Fibroblast of villous mesenchyme (primary cell): Measurements from ENCODE around the gene ZNF776. TPM values are rescaled to one million over a fixed set of nuclear protein-coding genes. Genes with fewer than 3 reads are reported as not detected.

ENCODE experiments used
- DNase-seq: peaks from one replicate; pipeline ENCODE4 v3.0.0-alpha.2; 2010; ENCODE audit warnings: low read depth
- H3K4me3 ChIP-seq: 2 replicates; pipeline ENCODE4 v1.5.1; 2011; ENCODE audit warnings: low read depth, mild to moderate bottlenecking, low read length
- total RNA-seq: library from RNA; depleted of rRNA; stranded (reverse); fragments of >200 nt; gene quantifications from 2 replicates; pipeline ENCODE4 v1.2.3, GENCODE V29; 2012
- TF ChIP-seq, protein P1 (sequence below): IDR thresholded peaks from 2 replicates; pipeline ENCODE4 v1.5.1; 2012; ENCODE audit warnings: low read depth, mild to moderate bottlenecking, low read length; ENCODE audit not compliant: insufficient read depth

The ZNF776 gene
- 11.9 and 14.7 TPM in 2 replicates for total RNA-seq

GRCh38 chr19:57746580-57747471, at the start of gene ZNF776:
TSS of gene ZNF776 (plus strand) at chr19:57746815. CDS start at chr19:57747059, 244 bp downstream.
- DNase-seq: peak; percentile 92
- peak within 1 kb of the TSS; percentile 95 for H3K4me3 ChIP-seq
- TF ChIP-seq, protein P1, sequence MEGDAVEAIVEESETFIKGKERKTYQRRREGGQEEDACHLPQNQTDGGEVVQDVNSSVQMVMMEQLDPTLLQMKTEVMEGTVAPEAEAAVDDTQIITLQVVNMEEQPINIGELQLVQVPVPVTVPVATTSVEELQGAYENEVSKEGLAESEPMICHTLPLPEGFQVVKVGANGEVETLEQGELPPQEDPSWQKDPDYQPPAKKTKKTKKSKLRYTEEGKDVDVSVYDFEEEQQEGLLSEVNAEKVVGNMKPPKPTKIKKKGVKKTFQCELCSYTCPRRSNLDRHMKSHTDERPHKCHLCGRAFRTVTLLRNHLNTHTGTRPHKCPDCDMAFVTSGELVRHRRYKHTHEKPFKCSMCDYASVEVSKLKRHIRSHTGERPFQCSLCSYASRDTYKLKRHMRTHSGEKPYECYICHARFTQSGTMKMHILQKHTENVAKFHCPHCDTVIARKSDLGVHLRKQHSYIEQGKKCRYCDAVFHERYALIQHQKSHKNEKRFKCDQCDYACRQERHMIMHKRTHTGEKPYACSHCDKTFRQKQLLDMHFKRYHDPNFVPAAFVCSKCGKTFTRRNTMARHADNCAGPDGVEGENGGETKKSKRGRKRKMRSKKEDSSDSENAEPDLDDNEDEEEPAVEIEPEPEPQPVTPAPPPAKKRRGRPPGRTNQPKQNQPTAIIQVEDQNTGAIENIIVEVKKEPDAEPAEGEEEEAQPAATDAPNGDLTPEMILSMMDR: no peak

GRCh38 chr19:57701625-57702024, 45.0 kb upstream of the ZNF776 start:
- TF ChIP-seq, protein P1: no peak
- no peak for DNase-seq
- H3K4me3 ChIP-seq: no peak overlapping the region

- TF ChIP-seq, protein P1: no peak
- no peak overlapping the region for H3K4me3 ChIP-seq
- no peak for DNase-seq
Measured at GRCh38 chr19:57706346-57706745, 40.3 kb upstream of the ZNF776 start.

DNA sequence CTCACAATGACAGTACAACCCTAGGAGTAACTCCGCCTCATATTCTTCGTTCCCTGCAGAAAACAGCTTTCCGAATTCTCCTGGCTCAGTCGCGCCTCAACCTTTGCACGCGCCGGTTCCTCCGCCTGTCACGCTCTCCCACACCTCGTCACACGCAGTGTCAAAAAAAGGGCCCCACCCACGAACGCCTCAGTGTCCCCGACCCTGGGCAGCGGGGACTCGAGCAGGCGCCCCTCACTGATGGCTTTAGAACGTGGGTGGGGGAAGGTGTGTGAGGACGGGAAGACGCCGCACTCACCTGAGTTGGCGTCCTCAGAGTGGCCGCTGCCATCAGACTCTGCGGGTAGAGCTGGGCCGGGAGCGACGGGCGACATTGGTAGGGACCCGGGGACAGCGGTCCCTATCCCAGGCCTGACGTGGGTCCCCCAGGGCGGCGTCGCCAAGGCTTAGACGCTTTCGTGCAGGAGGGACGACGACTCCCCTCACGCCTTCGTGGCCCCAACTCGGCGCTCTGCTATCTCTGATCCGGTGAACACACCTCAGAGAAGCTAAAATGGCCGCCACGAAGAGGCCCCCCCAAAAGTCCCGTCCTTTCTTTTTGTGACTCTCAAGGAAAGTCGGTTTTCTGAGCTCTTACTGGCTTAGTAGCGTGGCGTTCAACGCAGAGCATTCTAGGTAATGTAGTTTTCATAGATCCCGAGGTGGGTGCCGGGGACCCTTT, 37.8 kb upstream of the ZNF776 start, which contains the start of gene ZNF154:
Gene ZNF154, minus strand, starts transcription at position 564 of the 721 bp plus-strand sequence. Its CDS starts 233 bp downstream, at position 331.
- DNase-seq: peak; percentile 57
- TF ChIP-seq, protein P1: no peak
- H3K4me3 ChIP-seq: peak within 1 kb of the TSS; percentile 72

DNA sequence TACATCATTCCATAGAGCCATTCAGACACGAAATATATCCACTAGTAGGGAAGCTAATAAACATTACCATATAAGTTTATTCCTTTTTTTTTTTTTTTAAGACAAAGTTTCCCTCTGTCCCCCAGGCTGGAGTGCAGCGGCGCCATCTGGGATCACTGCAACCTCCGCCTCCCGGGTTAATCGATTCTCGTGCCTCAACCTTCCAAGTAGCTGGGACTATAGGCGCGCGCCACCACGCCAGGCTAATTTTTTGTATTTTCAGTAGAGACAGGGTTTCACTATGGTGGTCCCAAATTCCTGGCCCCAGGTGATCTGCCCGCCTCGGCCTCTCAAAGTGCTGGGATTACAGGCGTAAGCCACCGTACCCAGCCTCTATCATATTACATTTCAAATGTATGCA, 37.0 kb upstream of the ZNF776 start:
- no peak for DNase-seq
- peak overlapping the region; percentile 72 for H3K4me3 ChIP-seq
- TF ChIP-seq, protein P1: no peak

GRCh38 chr19:57712222-57712621, 34.4 kb upstream of the ZNF776 start:
- DNase-seq: no peak
- H3K4me3 ChIP-seq: no peak overlapping the region
- TF ChIP-seq, protein P1: no peak
